PC-9 (cell line): ENCODE data around the gene PHRF1.

Experiments used
- EZH2 ChIP-seq: fragments of 200-600 bp; sonication (generic); IDR thresholded peaks from 2 replicates; pipeline ENCODE4 v1.8.0; 2017; ENCODE audit warnings: antibody characterized with exemption, low read depth
- TF ChIP-seq, protein P1 (sequence below): fragments of 200-600 bp; sonication (generic); conservative IDR thresholded peaks from 2 replicates; pipeline ENCODE4 v1.6.1; 2017; ENCODE audit warnings: mixed run types, antibody characterized with exemption, mild to moderate bottlenecking, moderate library complexity

DNA sequence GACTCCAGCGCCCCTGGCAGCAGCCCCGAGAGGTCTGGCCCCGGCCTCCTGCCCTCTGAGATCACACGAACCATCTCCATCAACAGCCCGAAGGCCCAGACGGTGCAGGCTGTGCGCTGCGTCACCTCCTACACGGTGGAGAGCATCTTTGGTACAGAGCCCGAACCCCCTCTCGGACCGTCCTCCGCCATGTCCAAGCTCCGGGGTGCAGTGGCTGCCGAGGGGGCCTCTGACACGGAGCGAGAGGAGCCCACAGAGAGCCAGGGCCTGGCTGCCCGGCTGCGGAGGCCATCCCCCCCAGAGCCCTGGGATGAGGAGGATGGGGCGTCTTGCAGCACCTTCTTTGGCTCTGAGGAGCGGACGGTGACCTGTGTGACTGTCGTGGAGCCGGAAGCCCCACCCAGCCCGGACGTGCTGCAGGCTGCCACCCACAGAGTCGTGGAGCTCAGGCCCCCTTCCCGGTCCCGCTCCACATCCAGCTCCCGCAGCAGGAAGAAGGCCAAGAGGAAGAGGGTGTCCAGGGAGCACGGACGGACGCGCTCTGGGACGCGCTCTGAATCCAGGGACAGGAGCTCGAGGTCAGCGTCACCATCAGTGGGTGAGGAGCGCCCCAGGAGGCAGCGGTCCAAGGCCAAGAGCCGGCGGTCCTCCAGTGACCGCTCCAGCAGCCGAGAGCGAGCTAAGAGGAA, 31.8 kb downstream of the PHRF1 start:
- TF ChIP-seq, protein P1, sequence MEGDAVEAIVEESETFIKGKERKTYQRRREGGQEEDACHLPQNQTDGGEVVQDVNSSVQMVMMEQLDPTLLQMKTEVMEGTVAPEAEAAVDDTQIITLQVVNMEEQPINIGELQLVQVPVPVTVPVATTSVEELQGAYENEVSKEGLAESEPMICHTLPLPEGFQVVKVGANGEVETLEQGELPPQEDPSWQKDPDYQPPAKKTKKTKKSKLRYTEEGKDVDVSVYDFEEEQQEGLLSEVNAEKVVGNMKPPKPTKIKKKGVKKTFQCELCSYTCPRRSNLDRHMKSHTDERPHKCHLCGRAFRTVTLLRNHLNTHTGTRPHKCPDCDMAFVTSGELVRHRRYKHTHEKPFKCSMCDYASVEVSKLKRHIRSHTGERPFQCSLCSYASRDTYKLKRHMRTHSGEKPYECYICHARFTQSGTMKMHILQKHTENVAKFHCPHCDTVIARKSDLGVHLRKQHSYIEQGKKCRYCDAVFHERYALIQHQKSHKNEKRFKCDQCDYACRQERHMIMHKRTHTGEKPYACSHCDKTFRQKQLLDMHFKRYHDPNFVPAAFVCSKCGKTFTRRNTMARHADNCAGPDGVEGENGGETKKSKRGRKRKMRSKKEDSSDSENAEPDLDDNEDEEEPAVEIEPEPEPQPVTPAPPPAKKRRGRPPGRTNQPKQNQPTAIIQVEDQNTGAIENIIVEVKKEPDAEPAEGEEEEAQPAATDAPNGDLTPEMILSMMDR: no peak
- no peak for TF ChIP-seq EZH2
